ENCODE results near the gene RSPO4.

RSPO4 gene

DNA sequence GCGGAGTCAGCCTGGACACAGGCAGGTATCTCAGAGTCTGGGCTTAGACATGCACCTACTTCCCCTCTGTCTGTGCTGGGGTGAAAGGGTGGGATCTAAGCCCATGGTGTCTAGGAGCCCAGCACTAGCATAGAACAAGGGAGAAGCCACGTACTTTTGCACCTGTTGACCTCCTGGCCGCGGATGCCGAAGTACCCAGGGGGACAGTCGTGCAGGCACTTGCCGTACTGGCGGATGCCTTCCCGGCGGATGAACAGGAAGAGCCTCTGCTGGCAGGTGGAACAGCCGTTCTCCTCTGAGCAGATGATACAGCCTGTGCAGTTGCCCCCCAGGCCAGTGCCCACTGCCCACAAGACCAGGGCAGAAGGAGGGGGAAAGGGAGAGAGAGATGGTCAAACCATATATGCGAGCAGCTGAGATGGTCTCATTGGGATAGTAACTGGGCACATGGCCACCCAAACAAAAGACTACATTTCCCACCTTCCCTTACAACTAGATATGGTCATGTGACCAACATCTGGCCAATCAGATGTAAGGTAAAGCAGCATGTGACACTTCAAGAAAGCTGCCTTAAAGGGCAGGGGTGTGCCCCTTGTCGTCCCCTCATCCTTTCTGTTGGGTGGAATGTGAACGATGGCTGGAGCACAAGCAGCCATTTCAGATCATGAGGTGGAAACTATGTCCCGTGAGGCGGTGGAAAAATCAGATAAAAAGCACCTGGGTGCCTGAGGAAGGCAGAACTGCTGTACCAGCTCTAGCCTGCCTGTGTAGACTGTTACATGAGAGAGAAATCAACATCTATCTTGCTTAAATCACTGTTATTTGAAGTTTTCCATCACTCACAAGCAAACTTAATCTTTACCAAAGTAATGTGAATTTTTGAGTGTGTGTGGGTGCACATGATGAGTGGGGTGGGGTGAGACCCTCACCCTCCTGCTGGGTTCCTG lies 34.0 kb downstream of the RSPO4 start:
- no peaks in the 10 kb centered on the region for H3K9me3 Mint-ChIP-seq

GRCh38 chr20:965956-966355 lies 36.2 kb downstream of the RSPO4 start:
- Mint-ChIP-seq H3K27me3 (peaks cover 10% of the 10 kb centered on the region), H3K27ac (no peak overlapping the region), H3K9me3 (no peaks in the 10 kb centered on the region), H3K4me3 (no peak overlapping the region), H3K4me1 (ENCODE audit: low read depth) (no peaks in the 10 kb centered on the region), H3K36me3 (ENCODE audit: low read depth) (no peaks in the 10 kb centered on the region)

More for the DNA sequence above, 34.0 kb downstream of the RSPO4 start:
- H3K27ac Mint-ChIP-seq: no peak overlapping the region
- no peaks in the 10 kb centered on the region for H3K36me3 Mint-ChIP-seq (ENCODE audit: low read depth)
- H3K4me3 Mint-ChIP-seq: no peak overlapping the region
- H3K4me1 Mint-ChIP-seq (ENCODE audit: low read depth): no peaks in the 10 kb centered on the region
- peaks cover 10% of the 10 kb centered on the region for H3K27me3 Mint-ChIP-seq

GRCh38 chr20:963795-964194 lies 38.3 kb downstream of the RSPO4 start:
- Mint-ChIP-seq H3K27me3 (peaks cover 8% of the 10 kb centered on the region), H3K4me1 (ENCODE audit: low read depth) (no peaks in the 10 kb centered on the region), H3K4me3 (no peak overlapping the region), H3K27ac (no peak overlapping the region), H3K36me3 (ENCODE audit: low read depth) (no peaks in the 10 kb centered on the region), H3K9me3 (no peaks in the 10 kb centered on the region)

DNA sequence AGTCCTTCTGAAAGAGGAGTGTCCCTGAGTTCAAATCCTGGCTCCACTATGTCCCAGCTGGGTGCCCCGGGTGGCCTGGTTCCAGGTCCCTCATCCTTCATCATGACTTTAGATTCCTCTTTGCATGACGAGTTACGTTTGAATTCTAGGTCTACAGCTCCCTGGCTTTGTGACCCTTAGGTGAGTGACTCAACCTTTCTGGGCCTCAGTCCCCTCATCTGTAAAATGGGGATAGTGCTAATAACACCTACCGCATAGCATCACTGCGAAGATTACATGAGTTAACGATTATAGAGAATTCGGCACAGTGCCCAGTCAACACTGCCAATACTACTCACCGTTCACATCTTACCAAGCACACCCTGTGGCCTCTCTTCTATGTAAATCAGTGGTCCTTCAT lies 39.4 kb downstream of the RSPO4 start:
- Mint-ChIP-seq H3K27me3 (peaks cover 10% of the 10 kb centered on the region), H3K4me1 (ENCODE audit: low read depth) (no peaks in the 10 kb centered on the region), H3K4me3 (no peak overlapping the region), H3K9me3 (no peaks in the 10 kb centered on the region), H3K27ac (no peak overlapping the region), H3K36me3 (ENCODE audit: low read depth) (no peaks in the 10 kb centered on the region)

GRCh38 chr20:962223-962622 lies 39.9 kb downstream of the RSPO4 start:
- H3K4me1 Mint-ChIP-seq (ENCODE audit: low read depth): no peaks in the 10 kb centered on the region
- peaks cover 12% of the 10 kb centered on the region for H3K27me3 Mint-ChIP-seq
- no peaks in the 10 kb centered on the region for H3K36me3 Mint-ChIP-seq (ENCODE audit: low read depth)
- no peaks in the 10 kb centered on the region for H3K9me3 Mint-ChIP-seq
- no peak overlapping the region for H3K27ac Mint-ChIP-seq
- no peak overlapping the region for H3K4me3 Mint-ChIP-seq

- Mint-ChIP-seq H3K27me3 (peaks cover 10% of the 10 kb centered on the region), H3K4me1 (ENCODE audit: low read depth) (no peaks in the 10 kb centered on the region), H3K4me3 (no peak overlapping the region), H3K9me3 (no peaks in the 10 kb centered on the region), H3K36me3 (ENCODE audit: low read depth) (no peaks in the 10 kb centered on the region), H3K27ac (no peak overlapping the region)
These were observed 40.3 kb downstream of the RSPO4 start for GRCh38 chr20:961768-962167.

DNA sequence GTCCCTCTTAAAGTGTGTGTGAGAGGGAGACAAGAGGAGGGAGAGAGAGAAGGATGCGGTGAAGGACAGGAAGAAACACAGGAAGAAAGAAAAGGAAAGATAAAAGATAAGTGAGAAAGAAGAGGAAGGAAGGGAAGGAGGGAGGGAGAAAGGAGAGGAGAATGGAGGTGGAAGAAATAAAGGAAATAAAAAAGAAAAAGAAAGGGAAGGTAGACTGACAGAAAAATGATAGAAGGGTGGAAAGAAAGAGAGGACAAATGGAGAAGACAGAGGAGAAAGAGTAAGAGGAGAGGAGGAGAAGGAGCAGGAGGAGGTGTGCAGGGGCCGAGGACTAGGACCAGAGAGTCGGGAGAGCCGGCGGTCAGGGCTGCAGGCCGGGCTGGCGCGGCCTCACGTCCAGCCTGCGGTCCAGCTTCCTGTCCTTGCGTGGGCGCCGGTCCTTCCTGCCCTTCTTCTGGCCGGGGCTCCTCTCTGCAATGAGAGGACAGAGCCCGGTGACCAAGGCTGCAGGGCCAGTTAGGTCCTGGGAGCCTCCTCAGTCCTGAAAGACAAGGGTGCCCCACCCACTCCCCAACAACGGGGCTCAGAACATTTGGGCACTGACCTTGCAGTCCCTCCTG lies 42.0 kb downstream of the RSPO4 start:
- H3K4me3 Mint-ChIP-seq: no peak overlapping the region
- H3K27ac Mint-ChIP-seq: no peak overlapping the region
- peaks cover 24% of the 10 kb centered on the region for H3K27me3 Mint-ChIP-seq
- H3K4me1 Mint-ChIP-seq (ENCODE audit: low read depth): no peaks in the 10 kb centered on the region
- no peaks in the 10 kb centered on the region for H3K9me3 Mint-ChIP-seq
- no peaks in the 10 kb centered on the region for H3K36me3 Mint-ChIP-seq (ENCODE audit: low read depth)

- Mint-ChIP-seq H3K27ac (no peak overlapping the region), H3K36me3 (ENCODE audit: low read depth) (no peaks in the 10 kb centered on the region), H3K4me1 (ENCODE audit: low read depth) (no peaks in the 10 kb centered on the region), H3K27me3 (peaks cover 28% of the 10 kb centered on the region), H3K9me3 (no peaks in the 10 kb centered on the region), H3K4me3 (no peak overlapping the region)
These were observed 42.9 kb downstream of the RSPO4 start for GRCh38 chr20:958936-959815.

- Mint-ChIP-seq H3K36me3 (ENCODE audit: low read depth) (no peaks in the 10 kb centered on the region), H3K27ac (no peak overlapping the region), H3K4me3 (no peak overlapping the region), H3K4me1 (ENCODE audit: low read depth) (no peaks in the 10 kb centered on the region), H3K27me3 (peaks cover 32% of the 10 kb centered on the region), H3K9me3 (no peaks in the 10 kb centered on the region)
These were observed 44.6 kb downstream of the RSPO4 start for GRCh38 chr20:957544-957943.

GRCh38 chr20:956330-956951 lies 45.7 kb downstream of the RSPO4 start:
- Mint-ChIP-seq H3K9me3 (no peaks in the 10 kb centered on the region), H3K4me3 (no peak overlapping the region), H3K36me3 (ENCODE audit: low read depth) (no peaks in the 10 kb centered on the region), H3K4me1 (ENCODE audit: low read depth) (no peaks in the 10 kb centered on the region), H3K27ac (no peak overlapping the region), H3K27me3 (peaks cover 32% of the 10 kb centered on the region)

- Mint-ChIP-seq H3K27ac (no peak overlapping the region), H3K4me1 (ENCODE audit: low read depth) (no peaks in the 10 kb centered on the region), H3K9me3 (no peaks in the 10 kb centered on the region), H3K27me3 (peaks cover 32% of the 10 kb centered on the region), H3K4me3 (no peak overlapping the region), H3K36me3 (ENCODE audit: low read depth) (no peaks in the 10 kb centered on the region)
These were observed 46.5 kb downstream of the RSPO4 start for GRCh38 chr20:955656-956055.

DNA sequence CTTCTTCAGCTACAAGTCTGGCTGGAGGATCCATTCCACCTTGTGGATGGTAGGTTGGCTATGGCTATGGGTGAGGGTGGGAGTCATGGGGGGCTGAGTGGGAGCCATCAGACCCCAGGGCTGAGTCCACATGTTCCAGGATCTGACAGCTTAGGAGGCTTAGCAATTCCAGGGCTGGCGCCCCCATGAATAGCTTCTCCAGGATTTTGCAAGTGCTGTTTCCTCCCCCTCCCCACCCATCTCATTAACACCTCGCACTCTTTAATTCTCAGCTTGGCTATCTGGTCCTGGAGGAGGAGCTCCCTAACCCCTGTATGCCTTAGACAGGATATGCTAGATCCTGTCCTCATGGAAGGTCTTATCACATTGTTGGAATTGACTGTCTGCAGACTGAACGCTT lies 47.0 kb downstream of the RSPO4 start:
- no peaks in the 10 kb centered on the region for H3K36me3 Mint-ChIP-seq (ENCODE audit: low read depth)
- no peak overlapping the region for H3K4me3 Mint-ChIP-seq
- H3K4me1 Mint-ChIP-seq (ENCODE audit: low read depth): no peaks in the 10 kb centered on the region
- no peaks in the 10 kb centered on the region for H3K9me3 Mint-ChIP-seq
- no peak overlapping the region for H3K27ac Mint-ChIP-seq
- H3K27me3 Mint-ChIP-seq: peaks cover 32% of the 10 kb centered on the region

DNA sequence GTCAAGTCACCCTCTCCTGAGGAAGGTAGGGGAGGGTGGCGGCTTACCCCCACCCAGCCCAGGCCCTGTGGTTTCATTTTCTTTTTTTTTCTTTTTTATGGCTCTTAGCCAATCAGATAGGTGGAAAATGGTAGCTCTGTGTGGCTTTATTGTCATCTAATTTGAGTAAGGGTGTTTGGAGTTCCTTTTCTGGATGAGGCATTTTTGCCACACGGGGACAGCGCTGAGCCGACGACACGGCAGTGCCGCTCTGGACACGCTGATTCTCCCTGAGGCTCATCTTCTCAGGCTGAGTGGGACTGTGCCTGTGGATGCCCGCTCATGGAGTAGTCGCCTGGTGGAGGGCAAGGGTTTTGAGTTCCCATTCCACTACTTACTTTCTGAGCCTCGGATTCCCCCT lies 48.4 kb downstream of the RSPO4 start:
- Mint-ChIP-seq H3K36me3 (ENCODE audit: low read depth) (no peaks in the 10 kb centered on the region), H3K4me3 (no peak overlapping the region), H3K27me3 (peaks cover 35% of the 10 kb centered on the region), H3K27ac (no peak overlapping the region), H3K4me1 (ENCODE audit: low read depth) (no peaks in the 10 kb centered on the region), H3K9me3 (no peaks in the 10 kb centered on the region)

GRCh38 chr20:952196-952795 lies 49.8 kb downstream of the RSPO4 start:
- Mint-ChIP-seq H3K4me1 (ENCODE audit: low read depth) (no peaks in the 10 kb centered on the region), H3K4me3 (no peak overlapping the region), H3K36me3 (ENCODE audit: low read depth) (no peaks in the 10 kb centered on the region), H3K9me3 (no peaks in the 10 kb centered on the region), H3K27me3 (peaks cover 40% of the 10 kb centered on the region), H3K27ac (no peak overlapping the region)
